HCT116 (cell line): Measurements from ENCODE around the gene TNNC2.

ENCODE experiments used
- ATF3 ChIP-seq: IDR thresholded peaks from 2 replicates; pipeline ENCODE4 v1.6.1; 2012
- CTCF ChIP-seq, 3 experiments: fragments of 200-600 bp in 1 of 3; sonication (generic) in 1 of 3; IDR thresholded peaks in 2 of 3; conservative IDR thresholded peaks in 1 of 3; 2 replicates each; pipeline ENCODE4 v1.5.1; 2012 to 2017; ENCODE audit warnings: low read depth in 2 of 3, low read length in 2 of 3, antibody characterized with exemption in 1 of 3, borderline replicate concordance in 1 of 3, control low read depth in 1 of 3, mild to moderate bottlenecking in 1 of 3, mixed read lengths in 1 of 3, mixed run types in 1 of 3, moderate library complexity in 1 of 3; ENCODE audit not compliant: insufficient read depth in 1 of 3

DNA sequence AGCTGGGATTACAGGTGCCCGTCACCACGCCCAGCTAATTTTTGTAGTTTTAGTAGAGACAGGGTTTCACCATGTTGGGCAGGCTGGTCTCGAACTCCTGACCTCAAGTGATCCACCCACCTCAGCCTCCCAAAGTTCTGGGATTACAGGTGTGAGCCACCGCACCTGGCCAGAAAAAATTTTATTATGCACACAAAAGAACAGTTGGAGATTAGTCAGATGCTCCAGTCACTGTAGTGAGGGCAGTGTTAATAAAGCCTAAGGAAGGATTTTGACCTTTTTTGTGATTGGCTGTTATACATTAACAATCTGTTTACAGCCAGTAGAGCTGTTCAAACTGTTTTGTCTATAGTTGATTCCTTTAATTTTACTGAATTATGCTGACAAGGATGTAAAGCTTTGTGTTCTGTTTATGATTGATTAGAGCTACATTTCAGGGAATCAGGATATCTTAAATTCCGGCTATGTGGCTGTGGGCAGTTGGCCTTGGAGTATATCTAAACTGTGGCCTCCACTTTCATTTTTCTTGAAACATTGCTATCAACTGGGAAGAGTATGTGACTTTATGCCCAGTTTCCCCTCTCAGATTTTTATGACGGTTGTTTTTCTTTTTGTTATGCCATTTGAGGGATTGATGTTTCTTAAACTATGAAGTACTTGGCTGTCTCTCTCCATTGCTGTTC, 40.2 kb upstream of the TNNC2 start:
- TF ChIP-seq CTCF (IDR thresholded peaks at IDR 0.05 in 2 of 3, conservative IDR thresholded peaks at IDR 0.05 in 1 of 3; ENCODE audit: borderline replicate concordance in 1 of 3, insufficient read depth in 1 of 3, low read depth in 2 of 3, low read length in 2 of 3) (no peak), ATF3 (no peak)
